Upper lobe of left lung (tissue), 6 donors: Measurements from ENCODE around the gene RGS14. TPM values are rescaled to one million over a fixed set of nuclear protein-coding genes. Genes with fewer than 3 reads are reported as not detected.
A peak's percentile ranks its signal among the peaks of the same experiment; 100 is the strongest.

Experiments
- ATAC-seq, 2 donors: fragments of 200-7000 bp; cut with Tn5 transposase; one replicate each; pipeline ENCODE4 v1.9.1; 2022; ENCODE audit warnings: mild to moderate bottlenecking in 2 of 2, moderate library complexity in 2 of 2; ENCODE audit not compliant: low FRiP score in 2 of 2
- DNase-seq, 2 donors: peaks; one replicate each; pipeline ENCODE4 v3.0.0-alpha.2; 2019 to 2020
- H3K27ac ChIP-seq, 4 donors: fragments of 200-600 bp; sonication (generic); one replicate each; pipeline ENCODE4 v1.5.1; 2016 to 2019
- H3K27me3 ChIP-seq, 4 donors: fragments of 200-600 bp; sonication (generic); one replicate each; pipeline ENCODE4 v1.5.1; 2017 to 2019
- H3K36me3 ChIP-seq, 4 donors: fragments of 200-600 bp; sonication (generic); one replicate each; pipeline ENCODE4 v1.5.1; 2016 to 2019
- H3K4me1 ChIP-seq, 4 donors: fragments of 200-600 bp; sonication (generic); one replicate each; pipeline ENCODE4 v1.5.1; 2018 to 2019
- H3K4me3 ChIP-seq, 4 donors: fragments of 200-600 bp; sonication (generic); one replicate each; pipeline ENCODE4 v1.5.1; 2017 to 2019; ENCODE audit warnings: mild to moderate bottlenecking in 2 of 4, moderate library complexity in 1 of 4
- H3K9me3 ChIP-seq, 4 donors: fragments of 200-600 bp; sonication (generic); one replicate each; pipeline ENCODE4 v1.5.1; 2018 to 2019
- EP300 ChIP-seq, 4 donors: sonication (generic); formaldehyde crosslinking; IDR thresholded peaks; one replicate each; pipeline ENCODE4 v1.5.1; 2017; ENCODE audit warnings: antibody characterized with exemption in 4 of 4, control low read depth in 2 of 4
- POLR2A ChIP-seq, 4 donors: fragments of 450-650 bp; IDR thresholded peaks; one replicate each; pipeline ENCODE4 v1.5.1; 2016 to 2017; ENCODE audit warnings: antibody characterized with exemption in 4 of 4, mild to moderate bottlenecking in 2 of 4
- POLR2AphosphoS5 ChIP-seq, 2 donors: sonication (generic); formaldehyde crosslinking; IDR thresholded peaks; one replicate each; pipeline ENCODE4 v1.5.1; 2017; ENCODE audit warnings: antibody characterized with exemption in 2 of 2
- WGBS, 2 donors: methylation state at CpG; one replicate each; pipeline ENCODE4 v1.1.5; 2017 to 2018; 5-methylcytosine and 5-hydroxymethylcytosine counted together
- total RNA-seq, 6 donors: library from RNA; depleted of rRNA in 4 of 6; stranded (reverse); fragments of >200 nt in 4 of 6; gene quantifications; one replicate each; pipeline versions ENCODE4 v1.1.0 to v1.2.1, GENCODE V29; 2016 to 2021
- TF ChIP-seq, protein P1 (sequence below), 6 experiments: fragments of 450-650 bp in 4 of 6; fragments of 200-600 bp in 2 of 6; sonication (generic) in 2 of 6; IDR thresholded peaks; one replicate each; pipeline ENCODE4 v1.5.1; 2016 to 2019; ENCODE audit warnings: antibody characterized with exemption in 6 of 6
- donor health status: DM: no; HTN: no; CAD: no; lungs with moderate emphysema.
- donor health status: DM: no; HTN: yes; CAD: no; lungs with severe emphysema.

RGS14 gene
- total RNA-seq, 6 donors from 2014 or later = 11.9 to 39.1 (median 26.6) TPM

DNA sequence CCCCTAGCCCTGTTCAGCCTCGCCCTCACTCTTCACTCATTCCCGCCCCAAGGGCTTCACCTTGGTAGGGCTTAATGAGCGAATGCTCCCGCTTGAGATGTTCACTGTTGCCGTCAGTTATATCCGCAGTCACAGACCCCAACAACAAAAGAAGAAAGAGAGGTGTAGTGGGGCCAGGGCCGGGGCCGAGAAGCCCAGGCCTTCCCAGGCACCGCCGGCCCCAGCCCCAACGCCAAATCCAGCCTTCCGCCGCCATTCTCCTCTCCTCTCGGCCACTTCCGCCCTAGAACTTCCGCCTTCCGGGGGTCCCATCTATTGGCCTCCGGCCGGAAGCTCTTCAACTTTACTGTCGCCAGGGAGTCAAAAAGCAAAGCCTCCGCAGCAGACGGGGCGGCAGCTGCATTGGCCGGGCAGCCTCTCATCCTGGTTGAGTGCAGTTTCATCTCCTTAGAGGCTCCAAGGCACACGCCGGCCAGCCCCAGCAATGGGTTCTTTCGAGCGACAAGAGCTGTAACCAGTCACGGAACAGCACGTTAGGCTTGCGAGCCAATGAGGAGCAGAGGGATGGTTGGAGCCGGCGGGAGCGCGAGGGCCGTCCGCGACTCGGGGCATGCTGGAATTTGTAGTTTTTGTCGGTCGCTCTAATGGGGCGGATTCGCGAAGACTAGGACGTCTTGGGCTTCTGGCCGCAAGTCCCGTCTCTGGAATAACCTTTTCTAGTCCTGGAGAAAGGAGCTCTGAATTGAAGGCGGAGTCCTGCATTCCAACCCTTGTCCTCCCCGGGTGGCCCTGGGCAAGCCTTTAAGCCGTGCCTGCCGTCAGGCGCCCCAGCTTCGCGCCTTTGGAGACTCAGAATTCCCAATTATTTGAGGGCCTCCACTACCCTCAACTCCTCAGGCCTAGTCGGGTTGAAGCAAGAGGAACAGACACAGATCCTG lies 6.1 kb upstream of the RGS14 start, which contains the start of gene LMAN2:
Gene LMAN2 (minus strand): TSS at position 277 of the 938 bp plus-strand sequence. CDS start 21 bp downstream, at position 256.
- H3K9me3 ChIP-seq = no peaks in the 10 kb centered on the region
- H3K4me1 ChIP-seq = peaks cover 30 to 46% (median 36%) of the 10 kb centered on the region in 4 donors
- TF ChIP-seq POLR2AphosphoS5 (IDR thresholded peaks at IDR 0.05) (peak; percentile 69 to 81), POLR2A (IDR thresholded peaks at IDR 0.05) (peak in 3 of 4 donors; percentile 51 to 79 (median 59)), EP300 (IDR thresholded peaks at IDR 0.05) (no peak)
- TF ChIP-seq, protein P1, sequence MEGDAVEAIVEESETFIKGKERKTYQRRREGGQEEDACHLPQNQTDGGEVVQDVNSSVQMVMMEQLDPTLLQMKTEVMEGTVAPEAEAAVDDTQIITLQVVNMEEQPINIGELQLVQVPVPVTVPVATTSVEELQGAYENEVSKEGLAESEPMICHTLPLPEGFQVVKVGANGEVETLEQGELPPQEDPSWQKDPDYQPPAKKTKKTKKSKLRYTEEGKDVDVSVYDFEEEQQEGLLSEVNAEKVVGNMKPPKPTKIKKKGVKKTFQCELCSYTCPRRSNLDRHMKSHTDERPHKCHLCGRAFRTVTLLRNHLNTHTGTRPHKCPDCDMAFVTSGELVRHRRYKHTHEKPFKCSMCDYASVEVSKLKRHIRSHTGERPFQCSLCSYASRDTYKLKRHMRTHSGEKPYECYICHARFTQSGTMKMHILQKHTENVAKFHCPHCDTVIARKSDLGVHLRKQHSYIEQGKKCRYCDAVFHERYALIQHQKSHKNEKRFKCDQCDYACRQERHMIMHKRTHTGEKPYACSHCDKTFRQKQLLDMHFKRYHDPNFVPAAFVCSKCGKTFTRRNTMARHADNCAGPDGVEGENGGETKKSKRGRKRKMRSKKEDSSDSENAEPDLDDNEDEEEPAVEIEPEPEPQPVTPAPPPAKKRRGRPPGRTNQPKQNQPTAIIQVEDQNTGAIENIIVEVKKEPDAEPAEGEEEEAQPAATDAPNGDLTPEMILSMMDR (IDR thresholded peaks at IDR 0.05) = peak in 1 of 6 experiments; percentile 14
- H3K4me3 ChIP-seq = peak within 1 kb of the TSS; percentile 79 to 100 (median 84)
- WGBS, 2 donors = 6 to 8% methylated on average over 18 to 55 of the region's 55 CpGs
- ATAC-seq (peak; percentile 98 to 99), DNase-seq (peak; percentile 94)
- H3K36me3 ChIP-seq = peaks cover 0 to 28% (median 0%) of the 10 kb centered on the region in 4 donors
- no peaks in the 10 kb centered on the region for H3K27me3 ChIP-seq
- peak within 1 kb of the TSS; percentile 84 to 97 (median 94) for H3K27ac ChIP-seq

DNA sequence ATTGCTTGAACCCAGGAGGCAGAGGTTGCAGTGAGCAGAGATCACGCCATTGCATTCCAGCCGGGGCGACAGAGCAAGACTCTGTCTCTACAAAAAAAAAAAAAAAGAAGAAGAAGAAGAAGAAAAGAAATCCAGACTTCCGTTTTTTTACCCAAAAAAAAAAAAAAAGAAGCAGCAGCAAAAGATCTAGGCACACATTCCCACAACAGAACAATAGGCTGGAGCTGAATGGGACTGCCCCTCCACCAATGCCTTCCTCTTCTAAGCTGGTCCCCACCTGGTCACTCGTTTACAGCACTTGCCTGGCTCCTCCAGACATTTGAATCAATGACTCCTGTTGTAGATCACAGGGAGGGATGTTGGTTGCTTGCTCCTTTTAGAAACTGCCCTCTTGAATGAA lies 4.6 kb upstream of the RGS14 start:
- Histone ChIP-seq H3K4me3 (no peak overlapping the region), H3K9me3 (no peaks in the 10 kb centered on the region), H3K4me1 (peaks cover 37 to 46% (median 40%) of the 10 kb centered on the region in 4 donors), H3K27me3 (no peaks in the 10 kb centered on the region), H3K27ac (no peak overlapping the region), H3K36me3 (peaks cover 0 to 16% (median 0%) of the 10 kb centered on the region in 4 donors)
- TF ChIP-seq, protein P1 (IDR thresholded peaks at IDR 0.05) = no peak
- no peak for TF ChIP-seq POLR2A (IDR thresholded peaks at IDR 0.05)
- no peak for TF ChIP-seq POLR2AphosphoS5 (IDR thresholded peaks at IDR 0.05)
- TF ChIP-seq EP300 (IDR thresholded peaks at IDR 0.05) = no peak
- no peak for ATAC-seq
- WGBS, 2 donors = 68 to 73% methylated on average over 5 of the region's 5 CpGs
- DNase-seq = no peak

DNA sequence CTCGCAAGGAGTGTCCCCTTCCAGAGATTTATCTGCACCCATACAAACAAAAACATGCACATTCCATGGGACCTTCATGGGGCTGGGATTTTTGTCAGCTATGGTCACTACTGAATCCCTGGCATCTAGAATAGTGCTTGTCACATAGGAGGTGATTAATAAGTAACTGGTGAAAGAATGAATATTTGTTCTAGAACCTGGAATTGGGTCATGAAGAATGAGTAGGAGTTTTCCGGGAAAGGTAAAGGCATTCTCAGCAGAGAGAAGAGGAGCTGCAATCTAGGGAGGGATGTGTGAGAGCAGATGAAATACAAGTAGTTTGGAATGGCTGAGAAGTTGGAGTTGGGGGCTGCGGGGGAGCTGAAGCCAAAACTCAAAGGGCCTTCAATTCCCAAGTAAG lies 3.5 kb upstream of the RGS14 start:
- DNase-seq = no peak
- Histone ChIP-seq H3K4me1 (peaks cover 33 to 49% (median 40%) of the 10 kb centered on the region in 4 donors), H3K4me3 (no peak overlapping the region), H3K36me3 (peaks cover 0 to 8% (median 0%) of the 10 kb centered on the region in 4 donors), H3K9me3 (no peaks in the 10 kb centered on the region), H3K27ac (no peak overlapping the region), H3K27me3 (no peaks in the 10 kb centered on the region)
- no peak for ATAC-seq
- TF ChIP-seq POLR2AphosphoS5 (IDR thresholded peaks at IDR 0.05) (no peak), EP300 (IDR thresholded peaks at IDR 0.05) (no peak), POLR2A (IDR thresholded peaks at IDR 0.05) (no peak)
- TF ChIP-seq, protein P1 (IDR thresholded peaks at IDR 0.05) = no peak
- 89% methylated on average over 3 of the region's 3 CpGs for WGBS, 2 donors

DNA sequence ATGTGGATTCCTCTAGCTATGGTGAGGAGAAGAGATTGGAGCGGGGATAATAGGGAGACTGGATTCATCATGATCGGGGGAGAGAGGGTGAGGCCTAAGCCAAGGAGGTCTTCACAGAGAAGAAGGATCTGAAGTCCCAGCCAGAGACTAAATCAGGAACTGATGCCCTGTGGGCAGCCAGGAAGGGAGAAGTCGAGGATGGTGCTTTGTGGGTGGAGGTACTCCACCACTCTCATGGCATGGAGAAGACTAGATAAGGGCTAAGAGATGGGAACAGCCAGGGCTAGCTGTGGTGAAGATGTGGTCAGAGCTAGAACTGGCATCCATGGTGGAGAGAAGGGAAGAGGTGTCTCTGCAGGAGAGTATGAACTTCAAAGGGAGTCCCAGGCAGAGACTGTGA lies 3.0 kb upstream of the RGS14 start:
- no peaks in the 10 kb centered on the region for H3K27me3 ChIP-seq
- TF ChIP-seq, protein P1 (IDR thresholded peaks at IDR 0.05) = no peak
- no peak for TF ChIP-seq EP300 (IDR thresholded peaks at IDR 0.05)
- TF ChIP-seq POLR2A (IDR thresholded peaks at IDR 0.05) = no peak
- TF ChIP-seq POLR2AphosphoS5 (IDR thresholded peaks at IDR 0.05) = no peak
- peaks cover 0 to 4% (median 0%) of the 10 kb centered on the region in 4 donors for H3K36me3 ChIP-seq
- H3K4me1 ChIP-seq = peaks cover 28 to 44% (median 36%) of the 10 kb centered on the region in 4 donors
- WGBS, 2 donors = 63 to 73% methylated on average over 3 of the region's 3 CpGs
- no peak overlapping the region for H3K27ac ChIP-seq
- H3K9me3 ChIP-seq = no peaks in the 10 kb centered on the region
- ATAC-seq = no peak
- H3K4me3 ChIP-seq = no peak overlapping the region
- DNase-seq = no peak
